ENCODE data around the gene PI3.
"Not testable (repeated sequence)": the region's sequence is repeated elsewhere in the genome, so short reads cannot be mapped to it uniquely, and the experiment has no call there.

PI3 gene

DNA sequence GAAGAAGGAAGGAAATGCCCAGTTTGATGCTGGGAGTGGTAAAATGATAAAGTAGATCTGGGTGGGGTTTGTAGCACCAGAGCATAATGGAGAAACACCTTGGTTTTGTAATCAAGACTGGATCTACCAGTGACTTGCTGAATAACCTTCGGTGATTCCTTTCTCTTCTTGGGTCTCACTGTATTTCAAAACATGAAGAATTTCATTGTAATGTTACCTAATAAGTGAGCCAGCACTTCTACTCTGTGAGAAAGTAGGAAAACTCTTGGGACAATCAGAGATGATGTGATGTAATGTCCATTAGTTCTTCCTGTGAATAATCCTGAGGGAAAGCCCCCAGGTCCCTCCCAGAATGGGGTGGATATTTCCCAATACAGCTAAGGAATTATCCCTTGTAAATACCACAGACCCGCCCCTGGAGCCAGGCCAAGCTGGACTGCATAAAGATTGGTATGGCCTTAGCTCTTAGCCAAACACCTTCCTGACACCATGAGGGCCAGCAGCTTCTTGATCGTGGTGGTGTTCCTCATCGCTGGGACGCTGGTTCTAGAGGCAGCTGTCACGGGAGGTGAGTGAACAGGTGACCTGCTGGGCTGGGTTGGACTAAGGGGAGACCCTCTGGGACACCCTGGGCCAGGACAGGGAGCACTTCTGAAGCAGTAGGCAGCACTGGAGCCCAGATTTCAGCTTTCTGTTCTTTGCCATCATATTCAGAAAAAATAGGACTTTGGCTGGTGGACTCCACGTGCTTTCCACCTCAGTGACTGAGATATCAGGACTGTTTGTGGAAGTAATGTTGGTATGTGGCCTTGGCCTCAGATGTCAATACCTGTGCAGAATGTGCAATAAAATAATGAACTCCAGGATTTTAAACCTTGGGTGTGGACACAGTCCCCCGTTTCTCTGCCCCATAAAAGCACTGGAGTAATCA lies at the start of gene PI3:
Gene PI3 (plus strand): TSS at position 469 of the 931 bp plus-strand sequence. CDS start 21 bp downstream, at position 490.
- H3K27ac ChIP-seq, result no peak within 1 kb of the TSS

GRCh38 chr20:45128099-45128498 lies 46.6 kb upstream of the PI3 start:
- TF ChIP-seq, protein P1, sequence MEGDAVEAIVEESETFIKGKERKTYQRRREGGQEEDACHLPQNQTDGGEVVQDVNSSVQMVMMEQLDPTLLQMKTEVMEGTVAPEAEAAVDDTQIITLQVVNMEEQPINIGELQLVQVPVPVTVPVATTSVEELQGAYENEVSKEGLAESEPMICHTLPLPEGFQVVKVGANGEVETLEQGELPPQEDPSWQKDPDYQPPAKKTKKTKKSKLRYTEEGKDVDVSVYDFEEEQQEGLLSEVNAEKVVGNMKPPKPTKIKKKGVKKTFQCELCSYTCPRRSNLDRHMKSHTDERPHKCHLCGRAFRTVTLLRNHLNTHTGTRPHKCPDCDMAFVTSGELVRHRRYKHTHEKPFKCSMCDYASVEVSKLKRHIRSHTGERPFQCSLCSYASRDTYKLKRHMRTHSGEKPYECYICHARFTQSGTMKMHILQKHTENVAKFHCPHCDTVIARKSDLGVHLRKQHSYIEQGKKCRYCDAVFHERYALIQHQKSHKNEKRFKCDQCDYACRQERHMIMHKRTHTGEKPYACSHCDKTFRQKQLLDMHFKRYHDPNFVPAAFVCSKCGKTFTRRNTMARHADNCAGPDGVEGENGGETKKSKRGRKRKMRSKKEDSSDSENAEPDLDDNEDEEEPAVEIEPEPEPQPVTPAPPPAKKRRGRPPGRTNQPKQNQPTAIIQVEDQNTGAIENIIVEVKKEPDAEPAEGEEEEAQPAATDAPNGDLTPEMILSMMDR (conservative IDR thresholded peaks at IDR 0.05), result no peak
- TF ChIP-seq ZFX (IDR thresholded peaks at IDR 0.05), result no peak
- no peak overlapping the region for H3K27ac ChIP-seq

More for the DNA sequence above, at the start of gene PI3:
- TF ChIP-seq, protein P1 (conservative IDR thresholded peaks at IDR 0.05), result no peak
- TF ChIP-seq ZFX (IDR thresholded peaks at IDR 0.05), result no peak

- TF ChIP-seq, protein P1 (conservative IDR thresholded peaks at IDR 0.05), result no peak
- TF ChIP-seq ZFX (IDR thresholded peaks at IDR 0.05), result no peak
These were observed 37.8 kb upstream of the PI3 start for GRCh38 chr20:45136911-45137310.

DNA sequence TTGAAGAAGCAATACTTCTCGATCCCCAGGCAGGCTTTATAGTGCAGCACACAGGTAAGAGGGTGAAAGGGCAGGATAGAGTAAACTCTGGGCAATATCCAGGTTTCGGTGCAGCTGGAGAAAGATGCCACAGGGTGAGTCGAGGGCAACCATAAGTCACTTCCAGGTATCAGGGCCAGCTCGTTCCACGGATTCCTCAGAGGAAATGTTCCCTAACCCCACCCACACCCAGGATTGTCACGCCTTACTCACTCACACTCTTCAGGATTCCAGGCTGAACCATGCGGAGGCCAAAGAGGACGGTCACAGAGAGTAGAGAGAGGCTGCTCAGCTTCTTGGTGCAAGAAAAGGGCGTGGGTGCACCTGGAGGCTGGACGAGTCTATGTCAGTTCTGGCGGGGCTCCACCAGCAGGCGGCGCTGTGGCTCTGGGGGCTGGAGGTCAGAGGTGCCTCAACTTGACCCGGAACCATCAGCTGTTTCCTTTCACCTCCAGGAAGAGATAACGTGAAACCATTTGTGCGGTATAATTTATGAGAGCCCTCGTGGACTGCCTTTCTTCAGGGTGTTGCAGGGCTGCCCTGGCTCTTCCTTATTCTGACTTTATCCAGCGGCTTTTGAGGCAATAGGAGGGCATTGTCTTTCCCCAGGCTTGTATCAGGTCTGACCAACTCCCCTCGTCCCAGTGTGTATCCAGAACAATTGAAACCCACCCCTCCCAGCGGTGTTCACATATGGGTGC lies 36.0 kb upstream of the PI3 start:
- TF ChIP-seq, protein P1 (conservative IDR thresholded peaks at IDR 0.05), result peak; percentile 96
- TF ChIP-seq ZFX (IDR thresholded peaks at IDR 0.05), result no peak
- H3K27ac ChIP-seq, result no peak overlapping the region

More at GRCh38 chr20:45136911-45137310, 37.8 kb upstream of the PI3 start:
- no peak overlapping the region for H3K27ac ChIP-seq

DNA sequence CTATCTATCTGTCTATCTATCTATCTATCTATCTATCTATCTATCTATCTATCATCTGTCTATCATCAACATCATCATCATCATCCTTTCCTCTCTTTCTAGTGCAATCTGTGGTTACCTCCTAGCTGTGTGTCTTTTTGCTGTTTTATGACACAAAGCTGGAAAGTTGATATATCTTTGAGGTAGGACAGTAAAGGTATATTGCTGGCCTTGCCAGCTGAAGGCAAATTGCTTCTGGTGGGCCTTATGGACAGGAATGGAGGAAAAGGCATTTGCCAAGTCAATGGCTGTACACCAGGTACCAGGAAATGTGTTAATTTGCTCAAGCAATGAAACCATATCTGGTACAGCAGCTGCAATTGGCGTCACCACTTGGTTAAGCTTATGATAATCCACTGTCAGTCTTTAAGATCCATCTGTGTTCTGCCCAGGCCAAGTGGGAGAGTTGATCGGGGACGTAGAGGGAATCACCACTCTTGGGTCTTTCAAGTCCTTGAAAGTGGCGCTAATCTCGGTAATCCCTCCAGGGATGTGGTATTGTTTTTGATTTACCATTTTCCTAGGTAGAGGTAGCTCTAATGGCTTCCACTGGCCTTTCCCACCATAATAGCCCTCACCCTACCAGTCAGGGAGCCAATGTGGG lies 34.8 kb upstream of the PI3 start:
- H3K27ac ChIP-seq, result not testable (repeated sequence)

- H3K27ac ChIP-seq, result no peak overlapping the region
- TF ChIP-seq, protein P1 (conservative IDR thresholded peaks at IDR 0.05), result no peak
- no peak for TF ChIP-seq ZFX (IDR thresholded peaks at IDR 0.05)
These were observed 33.9 kb upstream of the PI3 start for GRCh38 chr20:45140836-45141235.

DNA sequence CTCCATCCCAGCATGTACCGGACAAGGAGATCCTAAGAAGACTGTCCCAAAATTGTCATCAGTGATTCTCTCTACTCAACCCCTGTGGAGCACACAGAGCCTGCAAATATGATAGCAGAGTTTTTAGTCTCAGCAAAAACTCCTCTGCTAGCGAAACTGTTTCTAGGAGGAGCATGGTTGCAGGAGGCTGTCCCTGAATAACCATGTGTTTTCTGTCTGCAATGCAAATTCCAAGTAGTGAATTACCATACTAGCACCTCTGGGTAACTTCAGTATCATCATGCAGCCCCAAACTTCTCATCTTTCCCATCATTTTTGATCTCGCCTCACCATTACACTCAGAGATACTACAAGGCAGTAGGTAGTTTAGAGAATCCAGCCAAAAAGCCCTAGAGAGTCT lies 25.6 kb upstream of the PI3 start:
- H3K27ac ChIP-seq, result no peak overlapping the region
- no peak for TF ChIP-seq ZFX (IDR thresholded peaks at IDR 0.05)
- TF ChIP-seq, protein P1 (conservative IDR thresholded peaks at IDR 0.05), result no peak

Data from C4-2B (cell line).